Mesenteric fat pad (tissue), 1 donor: ENCODE measurements around the gene SMARCA4. TPM values are rescaled to one million over a fixed set of nuclear protein-coding genes. Genes with fewer than 3 reads are reported as not detected.
"Not testable (repeated sequence)": the region's sequence is repeated elsewhere in the genome, so short reads cannot be mapped to it uniquely, and the experiment has no call there.

Experiments
- DNase-seq: peaks from one replicate; pipeline ENCODE4 v3.0.0-alpha.2; 2020; ENCODE audit warnings: low spot score
- total RNA-seq: library from RNA; stranded (reverse); fragmentation: NEBNext Ultra II Directional; extraction: Animal tissue kit (Norgen Biotek cat#: 25700); gene quantifications from one replicate; pipeline ENCODE4 v1.2.1, GENCODE V29; 2021
- donor health status: DM: yes; HTN: yes; CAD: no.

Gene SMARCA4
- total RNA-seq, 1 donor from 2014 or later, result 70.7 TPM

DNA sequence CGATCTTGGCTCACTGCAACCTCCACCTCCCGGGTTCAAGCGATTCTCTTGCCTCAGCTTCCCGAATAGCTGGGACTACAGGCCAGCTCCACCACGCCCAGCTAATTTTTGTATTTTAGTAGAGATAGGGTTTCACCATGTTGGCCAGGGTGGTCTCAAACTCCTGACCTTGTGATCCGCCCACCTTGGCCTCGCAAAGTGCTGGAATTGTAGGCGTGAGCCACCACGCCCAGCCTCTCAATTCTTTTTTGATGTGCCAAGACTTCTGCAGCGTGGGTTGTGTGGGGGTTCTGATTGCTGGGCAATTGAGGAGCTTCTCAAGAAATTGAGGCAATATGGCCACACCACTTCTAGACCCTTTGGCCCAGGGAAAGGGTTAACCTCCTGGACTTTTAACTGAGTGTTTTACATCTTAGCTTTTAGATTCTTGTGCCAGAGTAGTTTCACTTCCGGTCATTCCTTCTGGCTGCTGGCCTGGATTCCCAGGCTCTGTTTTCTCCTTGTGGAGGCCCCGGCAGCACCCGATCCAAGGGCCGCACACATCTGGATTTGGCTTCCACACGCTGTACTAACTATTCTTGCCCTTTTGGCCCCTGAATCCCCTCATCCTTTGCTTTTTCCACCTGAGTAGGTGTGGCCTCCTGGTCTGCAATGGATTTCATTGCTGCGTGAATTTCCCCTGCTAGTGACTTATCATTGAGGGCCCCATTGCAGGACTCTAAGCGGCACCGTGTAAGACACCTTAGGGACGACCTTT lies 14.7 kb downstream of the SMARCA4 start:
- no peak for DNase-seq

GRCh38 chr19:10976131-10976892 lies 15.5 kb downstream of the SMARCA4 start:
- DNase-seq, result no peak

DNA sequence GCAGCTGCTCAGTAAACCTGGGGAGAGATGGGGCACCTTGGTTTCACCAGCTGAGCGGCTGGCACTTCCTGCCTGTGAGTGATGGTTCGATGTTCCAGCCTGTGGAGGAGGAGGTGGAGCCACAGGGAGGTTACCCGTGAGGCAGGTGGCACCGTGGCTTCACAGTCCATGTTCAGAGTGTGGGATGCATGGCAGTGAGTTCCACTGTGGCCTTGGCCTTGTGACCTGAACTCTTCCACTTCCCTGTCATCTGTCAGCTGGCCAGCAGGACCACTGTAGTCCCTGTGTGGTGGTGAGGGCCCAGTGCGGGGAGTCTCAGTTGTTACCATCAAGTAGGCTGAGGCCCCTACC lies 16.9 kb downstream of the SMARCA4 start:
- no peak for DNase-seq

DNA sequence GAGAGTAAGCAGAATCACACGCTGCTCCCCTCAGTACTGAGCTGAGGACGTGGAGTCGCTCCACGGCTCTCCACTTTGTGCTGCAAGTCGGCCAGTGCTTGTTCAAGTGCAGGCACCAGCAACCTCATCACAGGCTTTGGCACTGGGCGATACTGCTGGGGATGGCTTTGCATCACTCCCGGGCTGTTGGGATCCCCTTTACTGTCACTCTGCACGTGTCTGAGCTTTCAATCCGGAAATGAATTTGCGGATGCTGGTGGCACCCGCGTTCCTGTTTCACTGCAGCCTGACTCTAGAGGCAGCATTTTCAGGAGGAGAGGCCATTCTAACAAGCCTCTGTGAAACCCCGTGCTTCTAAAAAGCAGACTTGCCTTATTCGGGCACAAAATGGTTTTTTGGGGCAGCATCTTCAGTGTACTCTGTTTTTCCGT lies 19.1 kb downstream of the SMARCA4 start:
- no peak for DNase-seq

GRCh38 chr19:10981252-10981895 lies 20.5 kb downstream of the SMARCA4 start:
- no peak for DNase-seq

- no peak for DNase-seq
Observed at GRCh38 chr19:10983026-10983425, 22.2 kb downstream of the SMARCA4 start.

- DNase-seq, result no peak
Observed at GRCh38 chr19:10984166-10984735, 23.4 kb downstream of the SMARCA4 start.

GRCh38 chr19:10985502-10985901 lies 24.7 kb downstream of the SMARCA4 start:
- DNase-seq, result no peak

DNA sequence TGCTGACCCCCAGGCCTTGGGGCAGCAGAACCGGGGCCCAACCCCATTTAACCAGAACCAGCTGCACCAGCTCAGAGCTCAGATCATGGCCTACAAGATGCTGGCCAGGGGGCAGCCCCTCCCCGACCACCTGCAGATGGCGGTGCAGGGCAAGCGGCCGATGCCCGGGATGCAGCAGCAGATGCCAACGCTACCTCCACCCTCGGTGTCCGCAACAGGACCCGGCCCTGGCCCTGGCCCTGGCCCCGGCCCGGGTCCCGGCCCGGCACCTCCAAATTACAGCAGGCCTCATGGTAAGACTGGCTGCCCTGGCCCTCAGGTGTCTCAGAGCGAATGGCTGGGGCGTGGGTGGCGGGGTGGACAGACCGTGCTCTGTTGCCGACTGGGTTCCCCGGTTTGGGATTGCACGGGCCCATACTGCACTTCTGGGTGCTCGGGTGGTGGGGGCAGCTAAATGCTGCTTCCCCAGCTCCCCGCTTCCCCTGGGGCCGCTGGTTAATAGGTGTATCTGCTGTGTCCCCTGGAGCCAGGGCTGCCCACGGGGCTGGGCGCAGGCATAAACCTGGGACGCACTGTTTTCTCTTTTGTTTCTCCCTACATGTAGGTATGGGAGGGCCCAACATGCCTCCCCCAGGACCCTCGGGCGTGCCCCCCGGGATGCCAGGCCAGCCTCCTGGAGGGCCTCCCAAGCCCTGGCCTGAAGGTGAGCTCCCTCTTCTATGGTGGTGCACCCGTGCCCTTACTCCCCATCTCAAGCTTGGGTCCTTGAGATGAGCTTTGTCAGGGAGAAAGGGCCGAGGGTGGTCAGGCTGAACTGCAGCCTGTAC lies 25.7 kb downstream of the SMARCA4 start:
- DNase-seq, result no peak

DNA sequence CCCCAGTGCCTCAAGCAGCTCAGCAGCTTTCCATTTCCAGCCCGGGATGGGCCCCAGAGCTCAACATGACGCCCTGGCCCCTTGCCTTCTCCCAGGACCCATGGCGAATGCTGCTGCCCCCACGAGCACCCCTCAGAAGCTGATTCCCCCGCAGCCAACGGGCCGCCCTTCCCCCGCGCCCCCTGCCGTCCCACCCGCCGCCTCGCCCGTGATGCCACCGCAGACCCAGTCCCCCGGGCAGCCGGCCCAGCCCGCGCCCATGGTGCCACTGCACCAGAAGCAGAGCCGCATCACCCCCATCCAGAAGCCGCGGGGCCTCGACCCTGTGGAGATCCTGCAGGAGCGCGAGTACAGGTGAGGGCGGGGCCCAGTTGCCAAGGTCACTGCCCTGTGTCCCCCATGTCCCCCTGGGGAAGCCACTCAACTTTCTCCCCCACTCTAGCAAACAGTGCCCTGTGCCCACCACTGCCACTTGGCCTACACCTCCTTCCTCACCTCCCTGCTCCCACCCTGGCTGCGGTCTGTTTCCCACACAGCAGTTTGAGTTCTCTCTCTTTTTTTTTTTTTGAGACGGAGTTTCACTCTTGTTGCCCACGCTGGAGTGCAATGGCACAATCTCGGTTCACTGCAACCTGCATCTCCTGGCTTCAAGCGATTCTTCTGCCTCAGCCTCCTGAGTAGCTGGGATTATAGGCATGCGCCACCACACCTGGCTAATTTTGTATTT lies 26.9 kb downstream of the SMARCA4 start:
- DNase-seq, result no peak

DNA sequence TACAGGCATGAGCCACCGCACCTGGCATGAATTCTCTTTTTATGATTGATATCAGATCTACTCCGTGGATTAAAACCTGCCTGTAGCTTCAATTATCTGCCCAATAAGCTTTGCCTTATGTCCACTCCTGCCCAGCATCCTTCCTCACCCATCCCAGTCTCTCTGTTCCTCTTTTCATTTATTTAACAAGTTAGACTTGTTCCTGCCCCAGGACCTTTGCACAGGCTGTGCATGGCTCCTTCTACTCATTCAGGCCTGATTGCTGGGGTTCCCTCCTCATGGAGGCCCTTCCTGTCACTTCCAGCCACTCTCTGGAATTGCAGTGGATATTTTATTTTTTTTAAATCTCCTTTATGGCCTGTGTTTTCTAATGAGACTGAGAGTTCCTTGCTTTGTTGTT lies 27.6 kb downstream of the SMARCA4 start:
- no peak for DNase-seq

DNA sequence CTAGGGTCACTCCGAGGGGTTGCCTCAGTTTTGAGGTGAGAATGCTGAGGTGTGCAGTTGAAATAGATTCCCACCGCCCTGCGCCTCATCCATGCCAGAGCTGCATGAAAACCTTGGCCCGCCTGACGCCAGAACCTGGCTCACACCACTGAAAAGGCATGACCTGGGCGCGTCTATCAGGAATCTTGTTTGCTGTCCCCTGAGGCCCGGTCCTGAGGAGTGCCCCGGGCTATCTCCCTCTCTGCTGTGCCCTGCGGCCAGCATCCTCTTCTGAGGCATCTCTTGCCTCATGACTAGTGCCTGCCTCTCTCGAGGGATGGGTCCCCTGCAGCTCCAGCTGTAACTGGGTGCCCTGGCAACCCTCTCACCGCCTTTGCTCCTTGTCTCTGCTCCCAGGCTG lies 28.1 kb downstream of the SMARCA4 start:
- DNase-seq, result no peak

GRCh38 chr19:10991076-10991475 lies 30.2 kb downstream of the SMARCA4 start:
- DNase-seq, result no peak

GRCh38 chr19:10991521-10992081 lies 30.8 kb downstream of the SMARCA4 start:
- DNase-seq, result no peak

GRCh38 chr19:10992174-10992573 lies 31.3 kb downstream of the SMARCA4 start:
- not testable (repeated sequence) for DNase-seq

GRCh38 chr19:10995926-10996600 lies 35.2 kb downstream of the SMARCA4 start:
- no peak for DNase-seq

DNA sequence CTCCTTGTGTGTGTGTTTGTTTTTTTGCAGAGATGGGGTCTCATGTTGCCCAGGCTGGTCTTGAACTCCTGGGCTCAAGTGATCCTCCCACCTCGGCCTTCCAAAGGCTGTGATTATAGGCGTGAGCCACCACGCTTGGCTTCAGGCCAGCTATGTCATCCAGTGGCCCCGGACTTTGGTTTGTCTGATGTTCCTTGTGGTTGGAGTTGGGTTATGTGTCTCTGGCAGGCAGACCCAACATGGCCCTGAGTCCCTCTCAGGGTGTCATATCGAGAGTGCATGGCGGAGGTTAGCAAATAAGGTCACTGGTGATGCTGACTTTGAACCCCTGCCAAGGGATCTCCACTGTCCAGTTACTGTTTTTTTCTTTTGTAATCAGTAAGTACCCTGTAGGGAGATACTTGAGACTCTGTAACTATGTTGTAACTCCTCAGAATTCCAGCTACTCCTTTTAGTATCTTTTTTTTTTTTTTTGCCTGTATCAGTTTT lies 37.3 kb downstream of the SMARCA4 start:
- no peak for DNase-seq

- no peak for DNase-seq
Observed at GRCh38 chr19:10998666-10999065, 37.8 kb downstream of the SMARCA4 start.

GRCh38 chr19:11005521-11005920 lies 44.7 kb downstream of the SMARCA4 start:
- no peak for DNase-seq
